Astrocyte of the cerebellum (primary cell): ENCODE measurements around the gene DDX60.
"Not testable (repeated sequence)": the region's sequence is repeated elsewhere in the genome, so short reads cannot be mapped to it uniquely, and the experiment has no call there.

Experiments used
- DNase-seq: peaks from one replicate; pipeline ENCODE4 v3.0.0-alpha.2; 2011; ENCODE audit warnings: low read depth
- H3K4me3 ChIP-seq: 2 replicates; pipeline ENCODE4 v1.5.1; 2011; ENCODE audit warnings: mild to moderate bottlenecking, low read depth, low read length, moderate library complexity
- in situ Hi-C: cut with HindIII; loops from 2 replicates; pipeline ENCODE4 v1.10.0; 2017; ENCODE audit warnings: low sequenced_read_pairs
- TF ChIP-seq, protein P1 (sequence below): IDR thresholded peaks from 2 replicates; pipeline ENCODE4 v1.5.1; 2012; ENCODE audit warnings: low read length, low read depth, moderate library complexity, mild to moderate bottlenecking; ENCODE audit errors: missing control alignments

The DDX60 gene

GRCh38 chr4:168221301-168221700, 97.3 kb downstream of the DDX60 start:
- TF ChIP-seq, protein P1, sequence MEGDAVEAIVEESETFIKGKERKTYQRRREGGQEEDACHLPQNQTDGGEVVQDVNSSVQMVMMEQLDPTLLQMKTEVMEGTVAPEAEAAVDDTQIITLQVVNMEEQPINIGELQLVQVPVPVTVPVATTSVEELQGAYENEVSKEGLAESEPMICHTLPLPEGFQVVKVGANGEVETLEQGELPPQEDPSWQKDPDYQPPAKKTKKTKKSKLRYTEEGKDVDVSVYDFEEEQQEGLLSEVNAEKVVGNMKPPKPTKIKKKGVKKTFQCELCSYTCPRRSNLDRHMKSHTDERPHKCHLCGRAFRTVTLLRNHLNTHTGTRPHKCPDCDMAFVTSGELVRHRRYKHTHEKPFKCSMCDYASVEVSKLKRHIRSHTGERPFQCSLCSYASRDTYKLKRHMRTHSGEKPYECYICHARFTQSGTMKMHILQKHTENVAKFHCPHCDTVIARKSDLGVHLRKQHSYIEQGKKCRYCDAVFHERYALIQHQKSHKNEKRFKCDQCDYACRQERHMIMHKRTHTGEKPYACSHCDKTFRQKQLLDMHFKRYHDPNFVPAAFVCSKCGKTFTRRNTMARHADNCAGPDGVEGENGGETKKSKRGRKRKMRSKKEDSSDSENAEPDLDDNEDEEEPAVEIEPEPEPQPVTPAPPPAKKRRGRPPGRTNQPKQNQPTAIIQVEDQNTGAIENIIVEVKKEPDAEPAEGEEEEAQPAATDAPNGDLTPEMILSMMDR = no peak
- DNase-seq = peak; percentile 55
- H3K4me3 ChIP-seq = no peak overlapping the region
- in situ Hi-C loops = loop anchor here (5.0 kb wide), 1 partner anchor 36 kb away; no protein-coding TSS in a partner anchor

DNA sequence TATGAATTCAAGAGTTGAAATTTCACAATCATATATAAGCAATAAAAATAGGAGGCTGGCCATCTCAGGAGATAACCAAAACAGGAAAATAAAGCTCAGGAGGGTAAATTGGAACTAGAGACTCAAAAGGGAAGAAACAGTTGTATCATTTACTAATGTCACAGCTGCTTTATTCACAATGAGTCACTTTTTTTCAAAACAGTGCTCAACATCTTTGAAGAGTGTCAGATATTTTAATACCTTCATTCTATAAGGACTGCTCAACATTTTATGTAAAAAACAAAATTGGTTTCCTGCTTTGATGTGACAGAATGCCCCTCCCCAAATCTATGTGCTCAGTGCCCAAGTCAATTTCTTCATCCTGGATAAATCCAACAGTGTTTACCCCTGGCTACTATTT, 97.7 kb downstream of the DDX60 start:
- DNase-seq = no peak
- TF ChIP-seq, protein P1 = no peak
- in situ Hi-C loops = loop anchor here (5.0 kb wide), 1 partner anchor 36 kb away; no protein-coding TSS in a partner anchor
- H3K4me3 ChIP-seq = no peak overlapping the region

GRCh38 chr4:168218645-168219044, 99.9 kb downstream of the DDX60 start:
- TF ChIP-seq, protein P1 = no peak
- in situ Hi-C loops = no loop called here
- no peak for DNase-seq
- no peak overlapping the region for H3K4me3 ChIP-seq

DNA sequence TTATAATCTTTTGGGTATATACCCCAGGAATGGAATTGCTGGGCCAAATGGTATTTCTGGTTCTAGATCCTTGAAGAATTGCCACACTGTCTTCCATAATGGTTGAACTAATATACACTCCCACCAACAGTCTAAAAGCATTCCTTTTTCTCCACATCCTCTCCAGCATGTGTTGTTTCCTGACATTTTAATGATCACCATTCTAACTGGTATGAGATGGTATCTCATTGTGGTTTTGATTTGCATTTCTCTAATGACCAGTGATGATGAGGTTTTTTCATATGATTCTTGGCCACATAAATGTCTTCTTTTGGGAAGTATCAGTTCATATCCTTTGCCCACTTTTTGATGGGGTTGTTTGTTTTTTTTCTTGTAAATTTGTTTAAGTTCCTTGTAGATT, 105.0 kb downstream of the DDX60 start:
- in situ Hi-C loops, DNase-seq, H3K4me3 ChIP-seq: not testable (repeated sequence)

GRCh38 chr4:168212656-168213055, 105.9 kb downstream of the DDX60 start:
- TF ChIP-seq, protein P1 = no peak

DNA sequence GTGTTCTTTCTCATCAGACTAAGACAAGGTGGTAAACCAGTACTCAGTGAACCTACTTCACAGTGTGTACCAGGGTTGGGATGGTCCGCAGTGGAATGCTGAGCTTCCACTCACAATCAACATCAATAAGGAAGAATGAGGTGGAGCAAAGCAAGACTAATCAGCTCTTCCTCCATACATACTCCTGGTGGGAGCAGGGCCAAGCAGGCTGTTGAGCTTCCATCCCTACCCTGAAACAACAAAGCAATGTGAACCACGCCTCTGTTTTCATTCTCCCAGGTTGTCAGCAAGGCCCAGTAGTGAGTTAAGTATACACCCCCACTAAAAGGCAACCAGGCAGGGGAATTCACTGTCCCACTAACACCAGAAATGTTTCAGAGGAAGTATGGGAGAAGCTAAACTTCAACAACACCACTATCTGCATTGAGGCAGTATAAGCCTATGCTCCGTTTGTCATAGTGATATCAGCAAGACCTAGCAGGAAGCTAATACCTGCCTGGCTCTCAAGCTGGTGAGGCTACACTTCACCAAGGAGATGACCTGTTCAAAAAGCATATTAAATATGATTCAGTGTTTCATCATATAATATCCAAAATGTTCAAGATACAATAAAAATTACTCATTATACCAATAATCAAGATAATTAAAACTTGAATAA, 109.5 kb downstream of the DDX60 start:
- no peak overlapping the region for H3K4me3 ChIP-seq
- DNase-seq = no peak
- TF ChIP-seq, protein P1 = no peak
- in situ Hi-C loops = no loop called here

More at GRCh38 chr4:168212656-168213055, 105.9 kb downstream of the DDX60 start:
- no peak overlapping the region for H3K4me3 ChIP-seq
- DNase-seq = no peak
- in situ Hi-C loops = no loop called here

DNA sequence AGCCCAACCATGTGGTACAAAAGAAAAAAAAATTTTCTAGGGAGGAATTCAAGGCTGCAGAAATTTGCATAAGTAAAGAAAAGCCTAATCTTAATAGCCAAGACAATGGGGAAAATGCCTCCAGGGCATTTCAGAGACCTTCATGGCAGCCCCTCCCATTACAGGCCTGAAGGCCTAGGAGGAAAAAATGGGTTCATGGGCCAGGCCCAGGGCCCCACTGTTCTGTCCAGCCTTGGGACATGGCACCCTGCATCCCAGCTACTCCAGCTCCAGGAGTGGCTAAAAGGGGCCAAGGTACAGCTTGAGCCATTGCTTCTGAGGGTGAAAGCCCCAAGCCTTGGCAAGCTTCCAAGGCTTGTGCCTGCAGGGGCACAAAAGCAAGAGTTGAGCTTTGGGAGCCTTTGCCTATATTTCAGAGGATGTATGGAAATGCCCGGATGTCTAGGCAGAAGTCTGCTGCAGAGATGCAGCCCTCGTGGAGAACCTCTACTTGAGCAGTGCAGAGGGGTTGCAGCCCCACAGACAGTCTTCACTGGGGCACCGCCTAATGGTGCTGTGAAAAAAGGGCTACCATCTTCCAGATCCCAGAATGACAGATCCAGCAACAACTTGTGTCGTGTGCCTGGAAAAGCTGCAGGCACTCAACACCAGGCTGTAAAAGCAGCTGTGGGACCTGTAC, 115.2 kb downstream of the DDX60 start:
- TF ChIP-seq, protein P1 = no peak
- in situ Hi-C loops = no loop called here

More for the DNA sequence above, 115.2 kb downstream of the DDX60 start:
- no peak overlapping the region for H3K4me3 ChIP-seq
- no peak for DNase-seq
